H9 (cell line): ENCODE results near the gene CMTM5. TPM values are rescaled to one million over a fixed set of nuclear protein-coding genes. Genes with fewer than 3 reads are reported as not detected.

ENCODE experiments used
- DNase-seq: peaks from one replicate; pipeline ENCODE4 v3.0.0-alpha.2; 2017
- H2AFZ ChIP-seq: one replicate; pipeline ENCODE4 v1.6.1; 2013; ENCODE audit warnings: mild to moderate bottlenecking, low read length, control low read depth, moderate library complexity
- H2AK5ac ChIP-seq: 2 replicates; pipeline ENCODE4 v1.6.1; 2013; ENCODE audit warnings: low read length, control low read depth, mixed read lengths; ENCODE audit not compliant: insufficient read length
- H2BK120ac ChIP-seq: one replicate; pipeline ENCODE4 v1.6.1; 2013; ENCODE audit warnings: low read depth, mild to moderate bottlenecking, low read length, control low read depth, inconsistent platforms; ENCODE audit not compliant: poor library complexity, severe bottlenecking
- H2BK12ac ChIP-seq: 2 replicates; pipeline ENCODE4 v1.6.1; 2013; ENCODE audit warnings: low read length, control low read depth, mixed read lengths, low read depth; ENCODE audit not compliant: insufficient read length
- H2BK15ac ChIP-seq: 2 replicates; pipeline ENCODE4 v1.6.1; 2013; ENCODE audit warnings: low read depth, low read length, control low read depth
- H2BK20ac ChIP-seq: one replicate; pipeline ENCODE4 v1.6.1; 2013; ENCODE audit warnings: low read depth, mild to moderate bottlenecking, low read length, control low read depth, inconsistent platforms; ENCODE audit not compliant: poor library complexity, severe bottlenecking
- H2BK5ac ChIP-seq: 2 replicates; pipeline ENCODE4 v1.6.1; 2013; ENCODE audit warnings: low read length, control low read depth, mixed read lengths; ENCODE audit not compliant: insufficient read length
- H3K14ac ChIP-seq: 2 replicates; pipeline ENCODE4 v1.6.1; 2013; ENCODE audit warnings: low read length, control low read depth; ENCODE audit not compliant: insufficient read depth
- H3K18ac ChIP-seq: 2 replicates; pipeline ENCODE4 v1.6.1; 2013; ENCODE audit warnings: low read depth, mild to moderate bottlenecking, mixed read lengths, low read length, control low read depth; ENCODE audit not compliant: insufficient read length
- H3K23ac ChIP-seq: 2 replicates; pipeline ENCODE4 v1.6.1; 2013; ENCODE audit warnings: low read length, control low read depth, mixed read lengths, low read depth; ENCODE audit not compliant: insufficient read length
- H3K23me2 ChIP-seq: 2 replicates; pipeline ENCODE4 v1.6.1; 2013; ENCODE audit warnings: low read depth, mild to moderate bottlenecking, mixed read lengths, low read length, control low read depth; ENCODE audit not compliant: insufficient read length, poor library complexity, severe bottlenecking
- H3K27ac ChIP-seq: 2 replicates; pipeline ENCODE4 v1.5.1; 2013; ENCODE audit warnings: low read length, control low read depth, mixed read lengths, low read depth; ENCODE audit not compliant: insufficient read length
- H3K27me3 ChIP-seq: 2 replicates; pipeline ENCODE4 v1.6.1; 2013; ENCODE audit warnings: low read length, control low read depth, inconsistent platforms; ENCODE audit not compliant: insufficient read depth
- H3K4ac ChIP-seq: 2 replicates; pipeline ENCODE4 v1.6.1; 2013; ENCODE audit warnings: low read depth, mild to moderate bottlenecking, control low read depth, inconsistent platforms, low read length, moderate library complexity
- H3K4me1 ChIP-seq: 2 replicates; pipeline ENCODE4 v1.6.1; 2013; ENCODE audit warnings: low read length, control low read depth, inconsistent platforms; ENCODE audit not compliant: insufficient read depth
- H3K4me2 ChIP-seq: 2 replicates; pipeline ENCODE4 v1.6.1; 2013; ENCODE audit warnings: low read length, control low read depth, mixed read lengths; ENCODE audit not compliant: insufficient read length, insufficient read depth
- H3K56ac ChIP-seq: 2 replicates; pipeline ENCODE4 v1.6.1; 2013; ENCODE audit warnings: low read depth, mild to moderate bottlenecking, mixed read lengths, low read length, control low read depth; ENCODE audit not compliant: insufficient read length
- H3K79me1 ChIP-seq: 2 replicates; pipeline ENCODE4 v1.6.1; 2013; ENCODE audit warnings: low read depth, mild to moderate bottlenecking, moderate library complexity, low read length, control low read depth, inconsistent platforms; ENCODE audit not compliant: insufficient read depth, poor library complexity, severe bottlenecking
- H3K79me2 ChIP-seq: 2 replicates; pipeline ENCODE4 v1.6.1; 2013; ENCODE audit warnings: low read length, control low read depth, inconsistent platforms; ENCODE audit not compliant: insufficient read depth
- H3K9ac ChIP-seq: 2 replicates; pipeline ENCODE4 v1.6.1; 2013; ENCODE audit warnings: low read length, control low read depth, mixed read lengths; ENCODE audit not compliant: insufficient read length; ENCODE audit errors: extremely low read depth
- H3K9me3 ChIP-seq: one replicate; pipeline ENCODE4 v1.6.1; 2013; ENCODE audit warnings: low read depth, low read length, inconsistent platforms; ENCODE audit not compliant: control insufficient read depth
- H3T11ph ChIP-seq: one replicate; pipeline ENCODE4 v1.6.1; 2013; ENCODE audit warnings: mild to moderate bottlenecking, low read length, control low read depth, inconsistent platforms
- H4K20me1 ChIP-seq: one replicate; pipeline ENCODE4 v1.6.1; 2013; ENCODE audit not compliant: control insufficient read depth, insufficient read length, insufficient read depth
- H4K5ac ChIP-seq: 2 replicates; pipeline ENCODE4 v1.6.1; 2013; ENCODE audit warnings: low read depth, mild to moderate bottlenecking, mixed read lengths, low read length, control low read depth; ENCODE audit not compliant: insufficient read length
- H4K8ac ChIP-seq: replicated peaks from 2 replicates; pipeline ENCODE4 v1.6.1; 2013; ENCODE audit warnings: low read length, control low read depth, mixed read lengths, low read depth; ENCODE audit not compliant: insufficient read length
- H4K91ac ChIP-seq: 2 replicates; pipeline ENCODE4 v1.6.1; 2013; ENCODE audit warnings: low read depth, mild to moderate bottlenecking, moderate library complexity, mixed read lengths, low read length, control low read depth; ENCODE audit not compliant: insufficient read length
- H3K27ac Mint-ChIP-seq, 3 experiments: 2 replicates in 2 of 3; 3 replicates in 1 of 3; pipeline ENCODE4 v1.8.0; 2020 to 2021; ENCODE audit warnings: mixed read lengths in 3 of 3, mild to moderate bottlenecking in 1 of 3, moderate library complexity in 1 of 3
- H3K27me3 Mint-ChIP-seq: 2 replicates; pipeline ENCODE4 v1.8.0; 2021; ENCODE audit warnings: low read depth, mild to moderate bottlenecking, moderate library complexity, mixed read lengths
- H3K36me3 Mint-ChIP-seq, 3 experiments: 2 replicates in 2 of 3; 3 replicates in 1 of 3; pipeline ENCODE4 v1.8.0; 2020 to 2021; ENCODE audit warnings: low read depth in 3 of 3, mixed read lengths in 3 of 3; ENCODE audit not compliant: insufficient read depth in 1 of 3
- H3K4me1 Mint-ChIP-seq, 2 experiments: 2 replicates each; pipeline ENCODE4 v1.8.0; 2020; ENCODE audit warnings: mixed read lengths in 2 of 2
- H3K4me3 Mint-ChIP-seq, 2 experiments: 2 replicates in 1 of 2; 3 replicates in 1 of 2; pipeline ENCODE4 v1.8.0; 2020 to 2021; ENCODE audit warnings: mild to moderate bottlenecking in 2 of 2, mixed read lengths in 2 of 2, moderate library complexity in 1 of 2
- H3K9me3 Mint-ChIP-seq, 2 experiments: 2 replicates in 1 of 2; 3 replicates in 1 of 2; pipeline ENCODE4 v1.8.0; 2020; ENCODE audit warnings: mild to moderate bottlenecking in 2 of 2, mixed read lengths in 2 of 2, moderate library complexity in 1 of 2
- WGBS: extraction: QIAGEN DNeasy Blood & Tissue Kit; methylation state at CpG from one replicate; pipeline ENCODE4 v1.1.7; 2013; ENCODE audit warnings: missing lambda C conversion rate, low lambda C conversion rate, mixed read lengths; ENCODE audit not compliant: insufficient read length; ENCODE audit errors: extremely low coverage; 5-methylcytosine and 5-hydroxymethylcytosine counted together
- total RNA-seq: library from RNA; stranded (reverse); gene quantifications from 2 replicates; pipeline ENCODE4 v1.2.1, GENCODE V29; 2021
- TF ChIP-seq, protein P1 (sequence below): fragments of 200-600 bp; sonication (generic); conservative IDR thresholded peaks from 3 replicates; pipeline ENCODE4 v1.8.0; 2021; ENCODE audit warnings: antibody characterized with exemption, mild to moderate bottlenecking

CMTM5 gene
- total RNA-seq, 1 experiment from 2014 or later, result not detected

- Histone ChIP-seq H3K23ac (no peak overlapping the region), H2BK15ac (no peak overlapping the region), H4K5ac (no peak overlapping the region), H2BK20ac (no peak overlapping the region), H2AK5ac (no peak overlapping the region), H3K9ac (no peak overlapping the region), H3K27me3 (no peaks in the 10 kb centered on the region; the same call in 1 of the 2 replicates), H3K56ac (no peak overlapping the region), H2BK12ac (no peak overlapping the region), H3T11ph (no peak overlapping the region), H3K14ac (no peak overlapping the region), H2BK120ac (no peak overlapping the region), H4K8ac (no peak overlapping the region), H3K4me2 (no peak overlapping the region), H3K79me1 (no peaks in the 10 kb centered on the region), H3K23me2 (no peaks in the 10 kb centered on the region), H2BK5ac (no peak overlapping the region), H3K79me2 (no peaks in the 10 kb centered on the region), H2AFZ (no peak overlapping the region), H4K91ac (no peak overlapping the region), H3K27ac (no peak overlapping the region), H4K20me1 (no peaks in the 10 kb centered on the region), H3K9me3 (no peaks in the 10 kb centered on the region), H3K18ac (no peak overlapping the region), H3K4ac (no peak overlapping the region), H3K4me1 (no peaks in the 10 kb centered on the region)
- no CpG with 5 or more reads among the region's 11 CpGs for WGBS
- H3K4me3 Mint-ChIP-seq, result no peak overlapping the region; a peak in 2 of 5 replicates
- no peak for DNase-seq
- H3K4me1 Mint-ChIP-seq, result peaks cover 9 to 22% of the 10 kb centered on the region in 2 experiments
- no peaks in the 10 kb centered on the region for H3K36me3 Mint-ChIP-seq
- no peak overlapping the region for H3K27ac Mint-ChIP-seq
- H3K27me3 Mint-ChIP-seq, result peaks cover 78% of the 10 kb centered on the region
- TF ChIP-seq, protein P1, sequence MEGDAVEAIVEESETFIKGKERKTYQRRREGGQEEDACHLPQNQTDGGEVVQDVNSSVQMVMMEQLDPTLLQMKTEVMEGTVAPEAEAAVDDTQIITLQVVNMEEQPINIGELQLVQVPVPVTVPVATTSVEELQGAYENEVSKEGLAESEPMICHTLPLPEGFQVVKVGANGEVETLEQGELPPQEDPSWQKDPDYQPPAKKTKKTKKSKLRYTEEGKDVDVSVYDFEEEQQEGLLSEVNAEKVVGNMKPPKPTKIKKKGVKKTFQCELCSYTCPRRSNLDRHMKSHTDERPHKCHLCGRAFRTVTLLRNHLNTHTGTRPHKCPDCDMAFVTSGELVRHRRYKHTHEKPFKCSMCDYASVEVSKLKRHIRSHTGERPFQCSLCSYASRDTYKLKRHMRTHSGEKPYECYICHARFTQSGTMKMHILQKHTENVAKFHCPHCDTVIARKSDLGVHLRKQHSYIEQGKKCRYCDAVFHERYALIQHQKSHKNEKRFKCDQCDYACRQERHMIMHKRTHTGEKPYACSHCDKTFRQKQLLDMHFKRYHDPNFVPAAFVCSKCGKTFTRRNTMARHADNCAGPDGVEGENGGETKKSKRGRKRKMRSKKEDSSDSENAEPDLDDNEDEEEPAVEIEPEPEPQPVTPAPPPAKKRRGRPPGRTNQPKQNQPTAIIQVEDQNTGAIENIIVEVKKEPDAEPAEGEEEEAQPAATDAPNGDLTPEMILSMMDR, result no peak
- no peaks in the 10 kb centered on the region for H3K9me3 Mint-ChIP-seq
These were observed 328 bp downstream of the CMTM5 start for GRCh38 chr14:23377198-23377550.
